A549 (cell line): ENCODE results near the gene TRPC6.

Source experiments
- CBX2 ChIP-seq: fragments of 200-600 bp; sonication (generic); IDR thresholded peaks from 2 replicates; pipeline ENCODE4 v1.6.1; 2016; ENCODE audit warnings: low read depth, mild to moderate bottlenecking, borderline replicate concordance
- EHF ChIP-seq: fragments of 250-450 bp; sonication (Bioruptor Pico); IDR thresholded peaks from 2 replicates; pipeline ENCODE4 v1.5.0; 2020; ENCODE audit warnings: mild to moderate bottlenecking
- PHF8 ChIP-seq: fragments of 200-600 bp; sonication (generic); IDR thresholded peaks from 2 replicates; pipeline ENCODE4 v1.6.1; 2016; ENCODE audit warnings: low read depth, mild to moderate bottlenecking, antibody characterized with exemption, moderate library complexity, borderline replicate concordance
- POLR2A ChIP-seq: IDR thresholded peaks from 2 replicates; pipeline ENCODE4 v1.6.1; 2012; ENCODE audit warnings: mild to moderate bottlenecking, low read length
- POLR2AphosphoS2 ChIP-seq: conservative IDR thresholded peaks from 2 replicates; pipeline ENCODE4 v1.6.1; 2012; ENCODE audit warnings: low read length, improper control_type of control experiment, inconsistent platforms
- REST ChIP-seq: fragments of 200-600 bp; sonication (generic); IDR thresholded peaks from 2 replicates; pipeline ENCODE4 v1.6.1; 2016; ENCODE audit warnings: antibody characterized with exemption, mild to moderate bottlenecking, moderate library complexity
- TF ChIP-seq, protein P1 (sequence below): fragments of >200 bp; sonication (Bioruptor Twin); formaldehyde crosslinking; IDR thresholded peaks from 3 replicates; pipeline ENCODE4 v1.5.1; 2016
- TF ChIP-seq, protein P2 (sequence below): fragments of 450-650 bp; IDR thresholded peaks from 2 replicates; pipeline ENCODE4 v1.6.1; 2014; ENCODE audit warnings: antibody characterized with exemption

- TF ChIP-seq, protein P1, sequence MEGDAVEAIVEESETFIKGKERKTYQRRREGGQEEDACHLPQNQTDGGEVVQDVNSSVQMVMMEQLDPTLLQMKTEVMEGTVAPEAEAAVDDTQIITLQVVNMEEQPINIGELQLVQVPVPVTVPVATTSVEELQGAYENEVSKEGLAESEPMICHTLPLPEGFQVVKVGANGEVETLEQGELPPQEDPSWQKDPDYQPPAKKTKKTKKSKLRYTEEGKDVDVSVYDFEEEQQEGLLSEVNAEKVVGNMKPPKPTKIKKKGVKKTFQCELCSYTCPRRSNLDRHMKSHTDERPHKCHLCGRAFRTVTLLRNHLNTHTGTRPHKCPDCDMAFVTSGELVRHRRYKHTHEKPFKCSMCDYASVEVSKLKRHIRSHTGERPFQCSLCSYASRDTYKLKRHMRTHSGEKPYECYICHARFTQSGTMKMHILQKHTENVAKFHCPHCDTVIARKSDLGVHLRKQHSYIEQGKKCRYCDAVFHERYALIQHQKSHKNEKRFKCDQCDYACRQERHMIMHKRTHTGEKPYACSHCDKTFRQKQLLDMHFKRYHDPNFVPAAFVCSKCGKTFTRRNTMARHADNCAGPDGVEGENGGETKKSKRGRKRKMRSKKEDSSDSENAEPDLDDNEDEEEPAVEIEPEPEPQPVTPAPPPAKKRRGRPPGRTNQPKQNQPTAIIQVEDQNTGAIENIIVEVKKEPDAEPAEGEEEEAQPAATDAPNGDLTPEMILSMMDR: no peak
- no peak for TF ChIP-seq PHF8
- TF ChIP-seq, protein P2, sequence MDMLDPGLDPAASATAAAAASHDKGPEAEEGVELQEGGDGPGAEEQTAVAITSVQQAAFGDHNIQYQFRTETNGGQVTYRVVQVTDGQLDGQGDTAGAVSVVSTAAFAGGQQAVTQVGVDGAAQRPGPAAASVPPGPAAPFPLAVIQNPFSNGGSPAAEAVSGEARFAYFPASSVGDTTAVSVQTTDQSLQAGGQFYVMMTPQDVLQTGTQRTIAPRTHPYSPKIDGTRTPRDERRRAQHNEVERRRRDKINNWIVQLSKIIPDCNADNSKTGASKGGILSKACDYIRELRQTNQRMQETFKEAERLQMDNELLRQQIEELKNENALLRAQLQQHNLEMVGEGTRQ: no peak
- no peak for TF ChIP-seq POLR2A
- no peak for TF ChIP-seq REST
- no peak for TF ChIP-seq POLR2AphosphoS2
- TF ChIP-seq CBX2: no peak
- no peak for TF ChIP-seq EHF (CRISPR knock-in tag)
Measured at GRCh38 chr11:101470419-101470818, 113.4 kb downstream of the TRPC6 start.
